Body of pancreas (tissue), 4 donors: ENCODE results near the gene PNMA6F.

Experiments
- POLR2A ChIP-seq, 3 donors: fragments of 450-650 bp; IDR thresholded peaks; one replicate each; pipeline ENCODE4 v1.6.1; 2016; ENCODE audit warnings: antibody characterized with exemption in 3 of 3, mild to moderate bottlenecking in 2 of 3
- TF ChIP-seq, protein P1 (sequence below), 7 experiments: fragments of 450-650 bp in 4 of 7; fragments of 200-600 bp in 3 of 7; sonication (generic) in 3 of 7; IDR thresholded peaks; one replicate each; pipeline ENCODE4 v1.5.1; 2016 to 2019; ENCODE audit warnings: antibody characterized with exemption in 7 of 7

DNA sequence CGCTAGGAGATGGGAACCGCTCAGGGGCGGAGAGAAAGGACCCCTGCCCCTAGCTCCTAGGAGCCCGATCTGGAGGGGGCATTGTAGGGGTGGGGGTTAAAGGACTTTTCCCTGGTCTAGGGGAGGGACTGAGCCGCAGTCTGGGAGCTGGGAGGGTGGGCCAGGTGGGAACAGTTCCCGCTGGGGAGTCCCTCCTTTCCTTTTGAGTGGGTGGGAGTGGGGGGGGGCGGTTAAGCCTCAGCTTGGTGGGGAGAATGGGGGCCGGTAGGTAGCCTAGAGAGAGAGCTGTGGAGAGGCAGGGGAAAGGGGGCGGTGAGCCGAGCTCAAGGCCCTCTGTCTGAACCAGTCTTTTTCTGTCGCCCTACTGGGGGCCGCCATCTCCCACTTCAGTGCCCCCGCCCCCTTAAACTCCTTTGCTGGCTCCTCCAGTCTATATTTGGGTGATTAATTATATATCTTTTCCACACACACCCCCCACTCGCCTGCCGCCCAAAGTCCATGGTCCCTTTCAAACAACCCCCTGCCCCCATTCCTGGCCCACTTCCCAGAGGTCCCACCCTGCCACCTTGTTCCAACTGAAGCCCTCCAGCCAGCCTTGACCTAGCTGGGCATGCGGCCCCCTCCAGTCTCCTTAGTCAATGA, 13.2 kb upstream of the PNMA6F start:
- TF ChIP-seq POLR2A (IDR thresholded peaks at IDR 0.05), result no peak
- TF ChIP-seq, protein P1, sequence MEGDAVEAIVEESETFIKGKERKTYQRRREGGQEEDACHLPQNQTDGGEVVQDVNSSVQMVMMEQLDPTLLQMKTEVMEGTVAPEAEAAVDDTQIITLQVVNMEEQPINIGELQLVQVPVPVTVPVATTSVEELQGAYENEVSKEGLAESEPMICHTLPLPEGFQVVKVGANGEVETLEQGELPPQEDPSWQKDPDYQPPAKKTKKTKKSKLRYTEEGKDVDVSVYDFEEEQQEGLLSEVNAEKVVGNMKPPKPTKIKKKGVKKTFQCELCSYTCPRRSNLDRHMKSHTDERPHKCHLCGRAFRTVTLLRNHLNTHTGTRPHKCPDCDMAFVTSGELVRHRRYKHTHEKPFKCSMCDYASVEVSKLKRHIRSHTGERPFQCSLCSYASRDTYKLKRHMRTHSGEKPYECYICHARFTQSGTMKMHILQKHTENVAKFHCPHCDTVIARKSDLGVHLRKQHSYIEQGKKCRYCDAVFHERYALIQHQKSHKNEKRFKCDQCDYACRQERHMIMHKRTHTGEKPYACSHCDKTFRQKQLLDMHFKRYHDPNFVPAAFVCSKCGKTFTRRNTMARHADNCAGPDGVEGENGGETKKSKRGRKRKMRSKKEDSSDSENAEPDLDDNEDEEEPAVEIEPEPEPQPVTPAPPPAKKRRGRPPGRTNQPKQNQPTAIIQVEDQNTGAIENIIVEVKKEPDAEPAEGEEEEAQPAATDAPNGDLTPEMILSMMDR (IDR thresholded peaks at IDR 0.05), result no peak
